ENCODE results near the gene SLC39A11.

SLC39A11 gene

DNA sequence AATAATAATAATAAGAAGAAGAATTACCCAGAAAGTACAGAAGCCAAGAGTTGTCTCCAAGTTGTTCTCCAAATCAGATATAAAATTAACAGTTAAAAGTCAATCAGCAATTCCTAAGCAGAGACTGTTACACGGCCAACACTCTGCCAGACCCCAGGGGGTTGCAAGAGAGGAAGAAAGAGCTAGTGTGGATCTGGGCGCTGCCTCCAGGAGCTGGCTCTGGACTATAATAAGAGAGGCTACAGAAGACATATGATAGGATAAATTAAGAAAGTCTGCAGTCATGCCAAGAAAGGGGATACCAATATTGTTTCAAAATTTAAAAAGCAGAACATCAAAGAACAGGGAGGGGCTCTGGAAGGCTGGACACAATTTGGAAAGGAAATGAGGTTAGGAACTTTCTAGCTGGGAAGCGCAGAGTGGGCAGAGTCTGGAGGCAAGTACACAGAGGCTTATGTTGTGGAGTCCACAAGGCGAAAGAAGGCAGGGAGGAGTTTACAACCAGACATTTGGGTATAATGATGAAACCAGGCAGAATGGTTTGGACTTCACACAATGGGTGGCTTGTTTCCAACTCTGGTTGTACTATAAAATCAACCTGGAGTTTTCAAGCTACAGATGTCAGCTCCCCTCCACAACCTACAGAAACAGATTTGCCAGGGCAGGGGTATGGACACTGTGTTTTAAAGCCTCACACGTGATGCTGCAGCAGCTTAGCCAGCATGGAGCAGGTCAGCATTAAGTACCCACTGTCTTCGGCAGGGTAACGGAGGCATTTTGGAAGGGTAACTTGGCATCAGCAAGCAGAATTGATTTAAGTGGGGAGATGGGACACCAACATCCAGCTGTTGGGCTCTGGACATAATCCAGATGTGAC lies 49.4 kb downstream of the SLC39A11 start:
- no peak for DNase-seq (ENCODE audit: low spot score)

DNA sequence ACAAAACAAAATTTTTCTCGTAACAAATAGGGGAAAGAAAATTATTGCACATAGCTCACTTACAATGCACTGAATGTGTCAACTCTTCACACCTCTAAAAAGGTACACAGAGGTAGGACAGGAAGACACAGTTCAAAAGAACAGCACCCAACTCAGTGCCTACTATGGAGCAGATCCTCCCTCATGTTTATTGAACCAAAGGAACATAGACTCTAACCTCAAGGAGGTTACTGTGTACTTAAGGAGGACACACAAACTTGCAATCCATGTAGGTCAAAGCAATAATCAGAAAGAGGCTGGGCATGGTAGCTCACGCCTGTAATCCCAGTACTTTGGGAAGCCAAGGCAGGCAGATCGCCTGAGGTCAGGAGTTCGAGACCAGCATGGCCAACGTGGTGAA lies 50.3 kb downstream of the SLC39A11 start:
- no peak for DNase-seq (ENCODE audit: low spot score)

DNA sequence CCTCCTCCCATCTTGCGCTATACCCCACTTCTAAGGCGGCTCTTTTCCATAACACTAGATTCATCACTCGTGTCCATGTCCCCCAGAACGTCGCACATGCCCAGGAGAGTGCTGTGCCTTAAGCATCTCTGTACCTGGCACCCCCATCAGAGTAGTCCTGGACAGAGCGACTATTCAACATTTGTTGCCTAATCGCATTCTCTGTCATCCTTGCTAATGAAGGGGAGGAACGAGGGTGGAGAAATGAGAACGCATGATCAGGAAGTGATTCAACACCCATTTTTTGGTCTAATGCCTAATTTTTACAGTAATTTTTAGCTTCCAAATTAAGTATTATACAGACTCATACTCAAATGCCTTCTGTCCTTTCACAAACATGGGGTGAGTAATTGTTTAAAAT lies 53.2 kb downstream of the SLC39A11 start:
- no peak for DNase-seq (ENCODE audit: low spot score)

DNA sequence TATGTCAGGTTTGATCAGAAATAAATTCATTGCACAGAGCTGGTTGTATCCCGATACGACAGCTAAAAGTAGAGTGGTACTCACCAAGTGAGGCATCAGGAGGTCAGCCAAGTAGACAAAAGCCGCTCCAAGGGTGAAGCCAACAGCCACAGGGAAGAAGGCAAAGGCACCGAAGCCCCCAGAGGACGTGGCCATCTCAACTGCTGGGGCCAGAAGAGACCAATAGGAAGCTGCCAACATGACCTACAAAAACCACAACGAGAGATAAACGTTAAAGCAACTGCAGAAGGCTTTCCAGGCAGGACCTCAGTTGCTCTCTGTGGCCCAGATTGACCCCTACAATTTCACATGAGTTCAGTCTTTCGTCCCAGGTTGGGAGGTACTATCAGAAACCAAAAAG lies 61.0 kb downstream of the SLC39A11 start:
- no peak for DNase-seq (ENCODE audit: low spot score)

- DNase-seq (ENCODE audit: low spot score) = no peak
Observed at GRCh38 chr17:73030995-73031394, 61.5 kb downstream of the SLC39A11 start.

DNA sequence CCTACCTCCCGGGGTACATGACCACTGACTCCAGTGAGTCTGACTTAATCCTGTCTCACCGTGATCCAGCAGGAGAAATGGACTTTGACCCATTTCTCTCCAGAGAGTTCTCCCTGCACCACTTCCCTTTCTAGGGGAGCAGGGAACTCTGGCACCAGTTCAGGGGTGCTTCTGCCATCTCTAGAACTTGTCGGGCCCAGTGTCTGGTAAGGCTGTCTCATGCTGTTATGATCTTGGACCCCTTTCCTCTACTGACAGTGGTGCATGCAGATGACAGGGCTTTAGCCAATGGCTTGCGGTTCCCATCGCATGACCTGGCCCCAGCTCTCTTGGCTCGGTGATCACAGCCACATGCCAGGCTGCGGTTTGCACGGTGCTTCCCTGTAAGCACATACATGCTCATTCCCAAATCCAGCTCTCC lies 62.0 kb downstream of the SLC39A11 start:
- no peak for DNase-seq (ENCODE audit: low spot score)

DNA sequence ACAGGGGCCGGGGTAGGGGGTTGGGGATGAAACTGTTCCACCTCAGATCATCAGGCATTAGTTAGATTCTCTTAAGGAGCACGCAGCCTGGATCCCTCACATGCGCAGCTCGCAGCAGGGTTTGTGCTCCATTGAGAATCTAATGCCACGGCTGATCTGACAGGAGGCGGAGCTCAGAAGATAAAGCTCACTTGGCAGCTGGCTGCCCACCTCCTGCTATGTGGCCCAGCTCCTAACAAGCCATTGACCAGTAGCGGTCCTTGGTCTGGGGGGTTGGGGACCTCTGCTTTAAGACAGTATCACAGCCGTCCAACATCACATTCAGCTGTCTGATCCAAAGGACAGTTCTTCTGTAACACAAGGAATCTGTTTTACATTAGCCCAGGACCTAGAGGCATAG lies 62.5 kb downstream of the SLC39A11 start:
- no peak for DNase-seq (ENCODE audit: low spot score)

DNA sequence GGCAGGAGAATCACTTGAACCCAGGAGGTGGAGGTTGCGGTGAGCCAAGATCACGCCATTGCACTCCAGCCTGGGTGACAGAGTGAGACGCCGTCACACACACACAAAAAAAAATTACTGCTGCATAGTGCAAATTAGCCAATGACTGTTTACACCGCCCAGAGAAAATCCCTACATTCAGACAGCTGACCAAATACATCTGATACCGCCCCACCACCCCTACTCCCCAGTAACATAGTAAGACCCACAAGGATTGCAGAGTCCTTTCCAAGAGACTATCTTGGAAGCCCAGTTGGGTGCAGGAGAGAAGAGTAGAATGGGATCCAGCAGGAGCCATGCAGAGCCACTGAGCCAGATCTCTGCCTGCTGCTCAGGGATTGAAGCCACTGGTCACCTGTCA lies 63.5 kb downstream of the SLC39A11 start:
- no peak for DNase-seq (ENCODE audit: low spot score)

GRCh38 chr17:73028299-73028755 lies 64.2 kb downstream of the SLC39A11 start:
- DNase-seq (ENCODE audit: low spot score) = no peak

GRCh38 chr17:73027130-73027741 lies 65.3 kb downstream of the SLC39A11 start:
- no peak for DNase-seq (ENCODE audit: low spot score)

GRCh38 chr17:73025041-73025560 lies 67.4 kb downstream of the SLC39A11 start:
- DNase-seq (ENCODE audit: low spot score) = no peak

- DNase-seq (ENCODE audit: low spot score) = no peak
Observed at GRCh38 chr17:73023759-73024158, 68.7 kb downstream of the SLC39A11 start.

- no peak for DNase-seq (ENCODE audit: low spot score)
Observed at GRCh38 chr17:73022694-73023093, 69.8 kb downstream of the SLC39A11 start.

GRCh38 chr17:73021771-73022170 lies 70.7 kb downstream of the SLC39A11 start:
- no peak for DNase-seq (ENCODE audit: low spot score)

- no peak for DNase-seq (ENCODE audit: low spot score)
Observed at GRCh38 chr17:73020110-73020509, 72.4 kb downstream of the SLC39A11 start.

GRCh38 chr17:73018599-73018998 lies 73.9 kb downstream of the SLC39A11 start:
- no peak for DNase-seq (ENCODE audit: low spot score)

- DNase-seq (ENCODE audit: low spot score) = no peak
Observed at GRCh38 chr17:73017658-73018057, 74.8 kb downstream of the SLC39A11 start.

GRCh38 chr17:73015722-73016276 lies 76.7 kb downstream of the SLC39A11 start:
- no peak for DNase-seq (ENCODE audit: low spot score)

DNA sequence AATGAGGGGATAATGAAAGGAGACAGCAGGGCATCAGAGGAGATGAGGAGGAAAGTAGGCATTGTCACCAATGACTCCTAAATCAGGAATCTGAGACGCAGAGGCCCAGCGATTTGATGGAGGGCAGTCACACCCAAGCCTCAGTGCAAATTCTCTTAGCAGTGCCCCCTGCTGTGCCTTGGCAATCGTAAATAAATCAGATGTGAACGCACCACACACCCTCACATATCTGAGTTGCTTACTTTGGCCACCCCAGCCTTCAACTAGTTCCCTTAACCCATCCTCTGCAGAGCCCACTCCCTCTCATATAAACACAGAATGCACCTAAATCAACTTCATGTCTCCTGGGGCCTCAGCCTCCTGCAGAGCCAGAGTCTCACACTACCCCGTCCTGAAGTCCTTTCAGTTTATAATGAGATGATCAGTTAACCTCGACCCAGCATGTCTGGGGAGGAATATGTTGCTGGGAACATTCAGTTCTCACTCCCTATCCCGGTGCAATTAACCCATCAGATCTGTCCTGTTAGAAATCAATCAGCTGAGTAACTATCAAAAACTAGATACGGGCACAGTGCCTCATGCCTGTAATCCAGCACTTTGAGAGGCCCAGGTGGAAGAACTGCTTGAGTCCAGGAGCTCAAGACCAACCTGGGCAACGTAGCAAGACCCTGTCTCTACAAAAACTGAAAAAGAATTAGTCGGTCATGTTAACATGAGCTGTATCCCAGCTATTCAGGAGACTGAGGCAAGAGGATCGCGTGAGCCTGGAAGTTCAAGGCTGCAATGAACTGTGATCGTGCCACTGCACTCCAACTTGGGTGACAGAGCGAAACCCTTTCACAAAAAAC lies 78.4 kb downstream of the SLC39A11 start:
- no peak for DNase-seq (ENCODE audit: low spot score)

DNA sequence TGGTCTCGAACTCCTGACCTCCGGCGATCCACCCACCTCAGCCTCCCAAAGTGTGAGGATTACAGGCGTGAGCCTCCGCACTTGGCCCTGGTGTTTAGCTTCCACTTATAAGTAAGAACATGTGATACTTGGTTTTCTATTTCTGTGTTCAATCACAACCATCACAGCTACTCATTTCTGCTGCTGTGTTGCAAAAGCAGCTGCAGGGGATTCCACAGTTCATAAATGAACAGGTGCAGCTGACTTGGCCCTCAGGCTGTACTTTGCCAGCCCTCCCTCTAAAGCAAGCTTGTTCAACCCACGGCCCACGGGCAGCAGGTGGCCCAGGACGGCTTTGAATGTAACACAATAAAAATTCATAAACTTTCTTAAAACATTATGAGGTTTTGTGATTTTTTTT lies 79.2 kb downstream of the SLC39A11 start:
- DNase-seq (ENCODE audit: low spot score) = no peak

DNA sequence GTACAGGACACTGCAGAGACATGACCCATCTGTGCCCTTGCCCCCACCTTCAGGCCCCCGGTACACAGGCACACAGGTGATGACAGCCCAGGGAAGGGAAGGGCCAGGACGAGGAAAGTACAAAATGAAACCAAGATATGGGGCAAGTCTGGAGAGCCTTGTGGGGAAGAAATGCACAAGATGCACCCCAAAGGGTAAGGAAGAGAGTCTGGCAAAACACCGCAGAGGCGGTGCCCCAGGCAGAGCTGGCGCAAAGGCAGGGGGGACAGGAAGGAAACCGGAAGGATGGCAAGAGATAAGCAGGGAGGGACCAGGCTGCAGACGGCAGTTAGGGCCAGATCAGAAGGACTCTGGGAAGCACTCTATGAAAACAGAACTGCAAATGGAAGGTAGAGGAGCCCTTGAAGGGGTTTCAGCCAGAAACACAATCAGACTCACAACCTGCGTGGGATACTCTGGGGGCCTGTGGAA lies 81.4 kb downstream of the SLC39A11 start:
- DNase-seq (ENCODE audit: low spot score) = no peak

DNA sequence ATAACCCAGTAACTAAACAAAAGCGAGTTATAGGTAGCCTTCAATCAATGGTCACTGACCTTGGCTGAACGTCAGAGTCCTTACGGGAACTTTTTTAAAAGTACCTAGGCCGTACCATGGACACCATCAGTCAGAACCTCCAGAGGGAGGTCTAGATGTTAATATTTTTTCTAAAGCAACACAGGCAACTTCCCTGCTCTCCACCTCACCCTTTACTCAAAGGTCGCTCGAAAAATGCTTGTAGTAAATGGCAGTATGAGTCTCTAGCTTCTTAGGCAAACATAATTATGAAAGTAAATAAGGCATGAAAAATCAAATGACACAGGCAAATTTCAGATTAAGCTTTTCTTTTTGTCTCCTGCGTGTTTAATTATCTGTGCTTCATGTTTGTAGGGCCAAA lies 82.1 kb downstream of the SLC39A11 start:
- no peak for DNase-seq (ENCODE audit: low spot score)
